ENCODE measurements around the gene TCN1. TPM values are rescaled to one million over a fixed set of nuclear protein-coding genes. Genes with fewer than 3 reads are reported as not detected.

Gene TCN1
- total and polyA plus RNA-seq, 11 donors = 0.11 to 0.53 TPM; not detected in 9

- intact Hi-C loops (cut with DNase I) = no loop called here
- no peak for DNase-seq
- H3K9me3 ChIP-seq = no peaks in the 10 kb centered on the region
- H3K36me3 ChIP-seq = no peaks in the 10 kb centered on the region
- ATAC-seq = no peak
- TF ChIP-seq POLR2A (IDR thresholded peaks at IDR 0.05) (no peak), CTCF (IDR thresholded peaks at IDR 0.05) (no peak)
- WGBS, 4 donors = 88 to 94% (median 88%) methylated on average over 1 of the region's 1 CpG
- no peak overlapping the region for H3K4me3 ChIP-seq
- no peak overlapping the region for H3K27ac ChIP-seq
- H3K27me3 ChIP-seq = no peaks in the 10 kb centered on the region
- H3K4me1 ChIP-seq = peaks cover 0 to 17% (median 4%) of the 10 kb centered on the region in 12 donors
Observed at GRCh38 chr11:59815754-59816153, 50.5 kb downstream of the TCN1 start.

- Histone ChIP-seq H3K4me3 (peak overlapping the region in 1 of 12 donors; percentile 29), H3K27me3 (no peaks in the 10 kb centered on the region), H3K36me3 (peaks cover 0 to 4% (median 0%) of the 10 kb centered on the region in 9 donors), H3K27ac (no peak overlapping the region), H3K4me1 (peaks cover 0 to 28% (median 12%) of the 10 kb centered on the region in 12 donors), H3K9me3 (no peaks in the 10 kb centered on the region)
- WGBS, 4 donors = 45 to 66% (median 52%) methylated on average over 1 of the region's 1 CpG
- ATAC-seq (no peak), DNase-seq (no peak)
- intact Hi-C loops (cut with DNase I) = no loop called here
- TF ChIP-seq POLR2A (IDR thresholded peaks at IDR 0.05) (no peak), CTCF (IDR thresholded peaks at IDR 0.05) (no peak)
Observed at GRCh38 chr11:59814021-59814420, 52.3 kb downstream of the TCN1 start.

GRCh38 chr11:59813364-59813763 lies 52.9 kb downstream of the TCN1 start:
- DNase-seq = no peak
- no peaks in the 10 kb centered on the region for H3K9me3 ChIP-seq
- no peak for TF ChIP-seq CTCF (IDR thresholded peaks at IDR 0.05)
- no peak for TF ChIP-seq POLR2A (IDR thresholded peaks at IDR 0.05)
- WGBS, 4 donors = 89 to 96% (median 94%) methylated on average over 1 of the region's 1 CpG
- ATAC-seq = no peak
- H3K4me1 ChIP-seq = peaks cover 0 to 23% (median 12%) of the 10 kb centered on the region in 12 donors
- H3K27me3 ChIP-seq = no peaks in the 10 kb centered on the region
- intact Hi-C loops (cut with DNase I) = no loop called here
- H3K36me3 ChIP-seq = peaks cover 0 to 10% (median 3%) of the 10 kb centered on the region in 9 donors
- H3K4me3 ChIP-seq = peak overlapping the region in 1 of 12 donors; percentile 29
- H3K27ac ChIP-seq = no peak overlapping the region

- peaks cover 0 to 22% (median 12%) of the 10 kb centered on the region in 12 donors for H3K4me1 ChIP-seq
- H3K36me3 ChIP-seq = peaks cover 0 to 21% (median 15%) of the 10 kb centered on the region in 9 donors
- 90 to 95% (median 92%) methylated on average over 2 of the region's 2 CpGs for WGBS, 4 donors
- no peak overlapping the region for H3K4me3 ChIP-seq
- intact Hi-C loops (cut with DNase I) = no loop called here
- H3K27me3 ChIP-seq = no peaks in the 10 kb centered on the region
- ATAC-seq (no peak), DNase-seq (no peak)
- TF ChIP-seq POLR2A (IDR thresholded peaks at IDR 0.05) = no peak
- no peak for TF ChIP-seq CTCF (IDR thresholded peaks at IDR 0.05)
- H3K9me3 ChIP-seq = no peaks in the 10 kb centered on the region
- no peak overlapping the region for H3K27ac ChIP-seq
Observed at GRCh38 chr11:59812220-59812619, 54.1 kb downstream of the TCN1 start.
